ENCODE data around the gene FEZF1.

DNA sequence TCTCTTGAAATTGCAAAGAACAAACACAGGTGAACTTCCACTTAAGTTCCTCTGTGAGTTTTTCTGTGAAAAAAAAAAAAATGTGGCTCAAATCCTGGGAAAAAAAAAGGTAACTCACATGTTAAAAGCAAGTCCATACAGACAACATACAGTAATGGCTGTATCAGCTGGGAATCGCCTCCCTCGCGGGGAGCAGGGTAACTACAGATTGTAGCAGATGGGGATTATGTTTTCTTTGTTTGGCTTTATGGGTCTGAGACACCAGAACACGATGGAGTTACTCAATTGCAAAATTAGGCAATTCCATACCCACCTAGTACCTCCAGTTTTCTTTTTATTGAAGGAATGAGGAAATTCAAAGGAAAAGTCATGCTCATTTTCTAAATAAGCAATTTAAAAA, 42.3 kb downstream of the FEZF1 start:
- TF ChIP-seq CTCF (IDR thresholded peaks at IDR 0.05): no peak
- TF ChIP-seq EP300 (IDR thresholded peaks at IDR 0.05): no peak
- no peak for TF ChIP-seq POLR2A (IDR thresholded peaks at IDR 0.05)

All from upper lobe of left lung (tissue), 4 donors.